ENCODE data around the gene PHAF1.

PHAF1 gene

GRCh38 chr16:67186550-67186950 lies 76.8 kb downstream of the PHAF1 start:
- no peak for DNase-seq
- H3K4me3 ChIP-seq (ENCODE audit: insufficient read depth, low read depth, low read length, poor library complexity, severe bottlenecking), result no peak overlapping the region
- H3K36me3 ChIP-seq (ENCODE audit: control insufficient read depth, insufficient read depth, low read length), result no peaks in the 10 kb centered on the region
- no peaks in the 10 kb centered on the region for H3K9me3 ChIP-seq (ENCODE audit: control insufficient read depth, low read length)
- no peak overlapping the region for H3K27ac ChIP-seq (ENCODE audit: insufficient read depth, low read length, poor library complexity, severe bottlenecking)
- H3K27me3 ChIP-seq (replicated peaks; ENCODE audit: control insufficient read depth, insufficient read depth, low read length, poor library complexity, severe bottlenecking), result no peaks in the 10 kb centered on the region
- H3K4me1 ChIP-seq (ENCODE audit: control insufficient read depth, insufficient read depth, low read length, poor library complexity, severe bottlenecking), result peaks cover 19% of the 10 kb centered on the region

- no peaks in the 10 kb centered on the region for H3K27me3 ChIP-seq (replicated peaks; ENCODE audit: control insufficient read depth, insufficient read depth, low read length, poor library complexity, severe bottlenecking)
- no peak overlapping the region for H3K4me3 ChIP-seq (ENCODE audit: insufficient read depth, low read depth, low read length, poor library complexity, severe bottlenecking)
- no peaks in the 10 kb centered on the region for H3K9me3 ChIP-seq (ENCODE audit: control insufficient read depth, low read length)
- H3K36me3 ChIP-seq (ENCODE audit: control insufficient read depth, insufficient read depth, low read length), result no peaks in the 10 kb centered on the region
- no peak overlapping the region for H3K27ac ChIP-seq (ENCODE audit: insufficient read depth, low read length, poor library complexity, severe bottlenecking)
- no peak for DNase-seq
- H3K4me1 ChIP-seq (ENCODE audit: control insufficient read depth, insufficient read depth, low read length, poor library complexity, severe bottlenecking), result peaks cover 23% of the 10 kb centered on the region
Measured at GRCh38 chr16:67187175-67187890, 77.6 kb downstream of the PHAF1 start.

GRCh38 chr16:67188323-67188722 lies 78.6 kb downstream of the PHAF1 start:
- no peaks in the 10 kb centered on the region for H3K36me3 ChIP-seq (ENCODE audit: control insufficient read depth, insufficient read depth, low read length)
- no peaks in the 10 kb centered on the region for H3K27me3 ChIP-seq (replicated peaks; ENCODE audit: control insufficient read depth, insufficient read depth, low read length, poor library complexity, severe bottlenecking)
- H3K27ac ChIP-seq (ENCODE audit: insufficient read depth, low read length, poor library complexity, severe bottlenecking), result no peak overlapping the region
- no peak for DNase-seq
- no peak overlapping the region for H3K4me3 ChIP-seq (ENCODE audit: insufficient read depth, low read depth, low read length, poor library complexity, severe bottlenecking)
- H3K4me1 ChIP-seq (ENCODE audit: control insufficient read depth, insufficient read depth, low read length, poor library complexity, severe bottlenecking), result peaks cover 33% of the 10 kb centered on the region
- no peaks in the 10 kb centered on the region for H3K9me3 ChIP-seq (ENCODE audit: control insufficient read depth, low read length)

GRCh38 chr16:67188798-67189197 lies 79.1 kb downstream of the PHAF1 start:
- no peak overlapping the region for H3K27ac ChIP-seq (ENCODE audit: insufficient read depth, low read length, poor library complexity, severe bottlenecking)
- H3K36me3 ChIP-seq (ENCODE audit: control insufficient read depth, insufficient read depth, low read length), result no peaks in the 10 kb centered on the region
- DNase-seq, result no peak
- H3K4me1 ChIP-seq (ENCODE audit: control insufficient read depth, insufficient read depth, low read length, poor library complexity, severe bottlenecking), result peaks cover 38% of the 10 kb centered on the region
- H3K4me3 ChIP-seq (ENCODE audit: insufficient read depth, low read depth, low read length, poor library complexity, severe bottlenecking), result no peak overlapping the region
- no peaks in the 10 kb centered on the region for H3K9me3 ChIP-seq (ENCODE audit: control insufficient read depth, low read length)
- H3K27me3 ChIP-seq (replicated peaks; ENCODE audit: control insufficient read depth, insufficient read depth, low read length, poor library complexity, severe bottlenecking), result no peaks in the 10 kb centered on the region

GRCh38 chr16:67190041-67190440 lies 80.3 kb downstream of the PHAF1 start, which contains the start of gene EXOC3L1:
Gene EXOC3L1 (minus strand): TSS chr16:67190136. CDS start chr16:67189676, 460 bp downstream.
- Histone ChIP-seq H3K36me3 (ENCODE audit: control insufficient read depth, insufficient read depth, low read length) (peaks cover 8% of the 10 kb centered on the region), H3K4me3 (ENCODE audit: insufficient read depth, low read depth, low read length, poor library complexity, severe bottlenecking) (no peak within 1 kb of the TSS), H3K9me3 (ENCODE audit: control insufficient read depth, low read length) (no peaks in the 10 kb centered on the region), H3K4me1 (ENCODE audit: control insufficient read depth, insufficient read depth, low read length, poor library complexity, severe bottlenecking) (peaks cover 32% of the 10 kb centered on the region), H3K27ac (ENCODE audit: insufficient read depth, low read length, poor library complexity, severe bottlenecking) (no peak within 1 kb of the TSS), H3K27me3 (replicated peaks; ENCODE audit: control insufficient read depth, insufficient read depth, low read length, poor library complexity, severe bottlenecking) (no peaks in the 10 kb centered on the region)
- no peak for DNase-seq

- Histone ChIP-seq H3K4me1 (ENCODE audit: control insufficient read depth, insufficient read depth, low read length, poor library complexity, severe bottlenecking) (peaks cover 26% of the 10 kb centered on the region), H3K27me3 (replicated peaks; ENCODE audit: control insufficient read depth, insufficient read depth, low read length, poor library complexity, severe bottlenecking) (no peaks in the 10 kb centered on the region), H3K36me3 (ENCODE audit: control insufficient read depth, insufficient read depth, low read length) (peaks cover 15% of the 10 kb centered on the region), H3K4me3 (ENCODE audit: insufficient read depth, low read depth, low read length, poor library complexity, severe bottlenecking) (no peak overlapping the region), H3K27ac (ENCODE audit: insufficient read depth, low read length, poor library complexity, severe bottlenecking) (no peak overlapping the region), H3K9me3 (ENCODE audit: control insufficient read depth, low read length) (no peaks in the 10 kb centered on the region)
- DNase-seq, result no peak
Measured at GRCh38 chr16:67190448-67191399, 81.0 kb downstream of the PHAF1 start.

GRCh38 chr16:67191411-67191994 lies 81.8 kb downstream of the PHAF1 start:
- Histone ChIP-seq H3K4me1 (ENCODE audit: control insufficient read depth, insufficient read depth, low read length, poor library complexity, severe bottlenecking) (peaks cover 26% of the 10 kb centered on the region), H3K27ac (ENCODE audit: insufficient read depth, low read length, poor library complexity, severe bottlenecking) (peak overlapping the region; percentile 85), H3K36me3 (ENCODE audit: control insufficient read depth, insufficient read depth, low read length) (peaks cover 23% of the 10 kb centered on the region), H3K27me3 (replicated peaks; ENCODE audit: control insufficient read depth, insufficient read depth, low read length, poor library complexity, severe bottlenecking) (no peaks in the 10 kb centered on the region), H3K9me3 (ENCODE audit: control insufficient read depth, low read length) (no peaks in the 10 kb centered on the region), H3K4me3 (ENCODE audit: insufficient read depth, low read depth, low read length, poor library complexity, severe bottlenecking) (peak overlapping the region; percentile 73)
- DNase-seq, result no peak

- H3K27ac ChIP-seq (ENCODE audit: insufficient read depth, low read length, poor library complexity, severe bottlenecking), result peak within 1 kb of the TSS; percentile 85
- peaks cover 26% of the 10 kb centered on the region for H3K4me1 ChIP-seq (ENCODE audit: control insufficient read depth, insufficient read depth, low read length, poor library complexity, severe bottlenecking)
Measured at GRCh38 chr16:67191995-67192681, 82.4 kb downstream of the PHAF1 start, which contains the start of gene E2F4. Gene E2F4 (plus strand): TSS chr16:67192155. CDS start chr16:67192228, 73 bp downstream.

GRCh38 chr16:67192781-67193361 lies 83.1 kb downstream of the PHAF1 start:
- Histone ChIP-seq H3K4me3 (ENCODE audit: insufficient read depth, low read depth, low read length, poor library complexity, severe bottlenecking) (peak overlapping the region; percentile 73), H3K27ac (ENCODE audit: insufficient read depth, low read length, poor library complexity, severe bottlenecking) (peak overlapping the region; percentile 85), H3K36me3 (ENCODE audit: control insufficient read depth, insufficient read depth, low read length) (peaks cover 37% of the 10 kb centered on the region), H3K9me3 (ENCODE audit: control insufficient read depth, low read length) (no peaks in the 10 kb centered on the region), H3K4me1 (ENCODE audit: control insufficient read depth, insufficient read depth, low read length, poor library complexity, severe bottlenecking) (peaks cover 26% of the 10 kb centered on the region), H3K27me3 (replicated peaks; ENCODE audit: control insufficient read depth, insufficient read depth, low read length, poor library complexity, severe bottlenecking) (no peaks in the 10 kb centered on the region)
- DNase-seq, result no peak

More at GRCh38 chr16:67191995-67192681, 82.4 kb downstream of the PHAF1 start, which contains the start of gene E2F4:
- Histone ChIP-seq H3K4me3 (ENCODE audit: insufficient read depth, low read depth, low read length, poor library complexity, severe bottlenecking) (peak within 1 kb of the TSS; percentile 73), H3K36me3 (ENCODE audit: control insufficient read depth, insufficient read depth, low read length) (peaks cover 29% of the 10 kb centered on the region), H3K27me3 (replicated peaks; ENCODE audit: control insufficient read depth, insufficient read depth, low read length, poor library complexity, severe bottlenecking) (no peaks in the 10 kb centered on the region), H3K9me3 (ENCODE audit: control insufficient read depth, low read length) (no peaks in the 10 kb centered on the region)
- peak; percentile 72 to 81 (median 75) for DNase-seq
